ENCODE data around the gene TMEM61.

- TF ChIP-seq CTCF (IDR thresholded peaks at IDR 0.05; ENCODE audit: low read depth, low read length), result no peak
- no peak for TF ChIP-seq EZH2phosphoT487 (IDR thresholded peaks at IDR 0.05; ENCODE audit: low read depth)
Observed at GRCh38 chr1:54980528-54981241, at the start of gene TMEM61.

Measured in OCI-LY3 (cell line).